Mucosa of descending colon (tissue), 3 donors: ENCODE results near the gene C5AR1. TPM values are rescaled to one million over a fixed set of nuclear protein-coding genes. Genes with fewer than 3 reads are reported as not detected.
A peak's percentile ranks its signal among the peaks of the same experiment; 100 is the strongest.

Source experiments
- ATAC-seq: fragments of 200-7000 bp; cut with Tn5 transposase; one replicate; pipeline ENCODE4 v1.9.1; 2020; ENCODE audit warnings: mild to moderate bottlenecking, moderate library complexity
- DNase-seq, 3 donors: peaks; one replicate each; pipeline ENCODE4 v3.0.0-alpha.2; 2020
- H3K36me3 ChIP-seq: fragments of 200-600 bp; one replicate; pipeline ENCODE4 v1.8.0; 2021; ENCODE audit warnings: low read depth, mild to moderate bottlenecking
- H3K4me1 ChIP-seq: fragments of 200-600 bp; one replicate; pipeline ENCODE4 v1.8.0; 2021; ENCODE audit warnings: low read depth, mild to moderate bottlenecking
- H3K4me3 ChIP-seq: fragments of 200-600 bp; one replicate; pipeline ENCODE4 v1.8.0; 2021; ENCODE audit warnings: mild to moderate bottlenecking
- H3K9me3 ChIP-seq: fragments of 200-600 bp; one replicate; pipeline ENCODE4 v1.8.0; 2021; ENCODE audit warnings: mild to moderate bottlenecking
- CTCF ChIP-seq: fragments of 200-600 bp; IDR thresholded peaks from one replicate; pipeline ENCODE4 v1.8.0; 2022; ENCODE audit warnings: antibody characterized with exemption, mild to moderate bottlenecking
- intact Hi-C, 2 donors: fragments of 100-400 bp; cut with DNase I in 1 of 2; cut with micrococcal nuclease in 1 of 2; formaldehyde crosslinking; loops; one replicate each; pipeline versions ENCODE4 v1.11.0 to v1.11.1; 2022; cut with DNase I, micrococcal nuclease
- total RNA-seq, 3 donors: library from RNA; stranded (reverse); fragmentation: NEBNext Ultra II Directional in 2 of 3; extraction: Animal tissue kit (Norgen Biotek cat#: 25700) in 2 of 3; gene quantifications; one replicate each; pipeline versions ENCODE4 v1.2.1 to v1.2.4, GENCODE V29; 2021 to 2023
- donor health status: DM: no; HTN: no; CAD: no; lungs with moderate emphysema.
- donor health status: DM: no; HTN: no; CAD: no.
- donor health status: DM: no; HTN: yes; CAD: no.

C5AR1 gene
- total RNA-seq, 3 donors from 2014 or later = 5.1 to 13.5 (median 7.9) TPM

DNA sequence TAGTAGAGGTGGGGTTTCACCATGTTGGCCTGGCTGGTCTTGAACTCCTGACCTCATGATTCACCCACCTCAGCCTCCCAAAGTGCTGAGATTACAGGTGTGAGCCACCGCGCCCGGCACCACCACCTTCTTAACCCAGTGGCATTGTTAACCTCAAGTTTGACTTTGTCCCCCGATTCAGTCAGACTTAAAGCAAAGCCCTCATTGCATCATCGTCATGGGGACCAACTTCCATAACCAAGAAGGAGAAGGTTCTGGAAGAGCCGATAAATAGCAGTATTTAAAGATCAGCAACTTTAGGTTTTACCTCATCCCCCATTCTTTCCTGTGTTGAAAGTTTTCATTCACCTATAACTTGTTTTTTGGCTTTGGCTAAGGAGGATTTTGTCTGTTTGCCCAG is 41.6 kb upstream of the C5AR1 start:
- H3K4me1 ChIP-seq = peaks cover 5% of the 10 kb centered on the region
- TF ChIP-seq CTCF = no peak
- H3K36me3 ChIP-seq = peaks cover 20% of the 10 kb centered on the region
- DNase-seq (no peak), ATAC-seq (no peak)
- intact Hi-C loops = no loop called here
- H3K9me3 ChIP-seq = no peaks in the 10 kb centered on the region
- H3K4me3 ChIP-seq = no peak overlapping the region

DNA sequence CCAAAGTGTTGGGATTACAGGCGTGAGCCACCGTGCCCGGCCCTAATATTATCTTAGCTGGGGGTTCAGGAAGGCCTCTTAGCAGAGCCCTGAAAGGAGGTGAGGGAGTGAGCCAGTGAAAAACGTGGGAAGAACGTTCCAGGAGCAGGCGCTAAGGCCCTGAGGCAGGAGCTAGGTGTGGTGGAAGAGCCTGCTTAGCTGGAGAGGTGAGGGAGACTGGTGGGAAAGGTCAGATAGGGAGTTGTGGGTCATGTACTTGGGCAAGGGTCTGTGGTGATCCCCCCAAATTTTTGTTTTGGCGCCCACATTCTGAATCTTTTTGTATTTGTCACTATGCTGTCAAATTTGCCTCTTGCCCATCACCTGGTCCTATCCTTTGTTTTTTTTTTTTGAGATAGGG is 40.1 kb upstream of the C5AR1 start:
- Histone ChIP-seq H3K4me3 (no peak overlapping the region), H3K36me3 (peaks cover 17% of the 10 kb centered on the region), H3K9me3 (no peaks in the 10 kb centered on the region), H3K4me1 (peaks cover 5% of the 10 kb centered on the region)
- no peak for DNase-seq
- no peak for TF ChIP-seq CTCF
- intact Hi-C loops = no loop called here
- no peak for ATAC-seq

DNA sequence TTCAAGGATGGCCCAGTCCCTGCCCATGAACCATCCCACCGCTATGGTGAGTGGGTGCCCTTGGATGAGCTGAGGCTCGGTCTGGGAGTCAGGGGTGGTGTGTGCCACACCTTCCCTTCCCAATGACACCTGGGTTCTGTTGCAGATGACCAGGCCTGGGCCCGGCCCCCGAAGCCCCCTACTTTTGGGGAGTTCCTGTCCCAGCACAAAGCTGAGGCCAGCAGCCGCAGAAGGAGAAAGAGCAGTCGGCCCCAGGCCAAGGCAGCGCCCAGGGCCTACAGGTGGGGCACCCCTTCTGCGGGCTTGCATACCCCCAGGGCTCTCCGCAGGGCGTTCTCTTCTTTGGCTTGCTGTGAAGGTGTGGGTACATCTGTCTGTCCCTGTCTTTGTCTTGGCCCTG is 39.3 kb upstream of the C5AR1 start:
- ATAC-seq (no peak), DNase-seq (peak in 1 of 3 donors; percentile 51)
- Histone ChIP-seq H3K36me3 (peaks cover 10% of the 10 kb centered on the region), H3K9me3 (no peaks in the 10 kb centered on the region), H3K4me3 (no peak overlapping the region), H3K4me1 (peaks cover 11% of the 10 kb centered on the region)
- intact Hi-C loops = no loop called here
- TF ChIP-seq CTCF = no peak

DNA sequence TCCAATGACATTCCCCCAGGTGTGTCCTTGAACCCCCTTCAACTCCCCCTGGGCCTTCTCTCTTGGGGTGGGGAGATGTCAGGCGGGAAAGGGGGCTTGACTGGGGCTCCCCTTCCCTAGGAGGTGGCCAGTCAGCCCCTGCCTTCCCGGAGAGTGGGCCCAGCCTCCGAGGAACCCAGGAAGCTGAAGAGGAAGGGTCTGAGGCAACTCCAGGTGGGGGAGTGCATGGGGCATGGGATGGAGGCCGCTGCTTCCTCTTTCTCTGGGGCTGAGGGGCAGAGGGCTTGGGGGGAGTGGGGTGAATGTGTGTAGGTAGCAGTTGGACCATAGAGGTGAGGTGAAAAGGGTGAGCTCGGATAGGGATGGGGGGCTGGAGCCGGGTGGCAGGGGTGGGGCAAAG is 37.7 kb upstream of the C5AR1 start:
- H3K4me3 ChIP-seq = no peak overlapping the region
- DNase-seq (peak in 1 of 3 donors; percentile 58), ATAC-seq (no peak)
- no peak for TF ChIP-seq CTCF
- no peaks in the 10 kb centered on the region for H3K9me3 ChIP-seq
- peaks cover 12% of the 10 kb centered on the region for H3K4me1 ChIP-seq
- H3K36me3 ChIP-seq = peaks cover under 1% of the 10 kb centered on the region
- intact Hi-C loops = no loop called here

- intact Hi-C loops = no loop called here
- peak; percentile 1 for ATAC-seq
- no peak for TF ChIP-seq CTCF
These were observed 37.0 kb upstream of the C5AR1 start for GRCh38 chr19:47272448-47273312.

More at GRCh38 chr19:47272448-47273312, 37.0 kb upstream of the C5AR1 start:
- peak in 2 of 3 donors; percentile 64 to 76 for DNase-seq
- H3K36me3 ChIP-seq = no peaks in the 10 kb centered on the region
- H3K9me3 ChIP-seq = no peaks in the 10 kb centered on the region
- H3K4me3 ChIP-seq = peak overlapping the region; percentile 56
- H3K4me1 ChIP-seq = peaks cover 12% of the 10 kb centered on the region
